Muscle layer of duodenum (tissue), 2 donors: ENCODE results near the gene MTFP1.
A peak's percentile ranks its signal among the peaks of the same experiment; 100 is the strongest.

Experiments
- H3K27ac ChIP-seq: one replicate; pipeline ENCODE4 v1.7.0; 2013; ENCODE audit warnings: mild to moderate bottlenecking, low read length
- H3K27me3 ChIP-seq: one replicate; pipeline ENCODE4 v1.7.0; 2013; ENCODE audit warnings: low read depth, mild to moderate bottlenecking, control low read depth, low read length
- H3K36me3 ChIP-seq, 2 donors: one replicate each; pipeline ENCODE4 v1.7.0; 2013; ENCODE audit warnings: low read length in 2 of 2, control low read depth in 1 of 2, mild to moderate bottlenecking in 1 of 2; ENCODE audit not compliant: insufficient read depth in 2 of 2, control insufficient read depth in 1 of 2
- H3K4me1 ChIP-seq, 2 donors: one replicate each; pipeline ENCODE4 v1.7.0; 2013; ENCODE audit warnings: low read length in 2 of 2, mild to moderate bottlenecking in 2 of 2, control low read depth in 1 of 2, moderate library complexity in 1 of 2; ENCODE audit not compliant: insufficient read depth in 2 of 2, control insufficient read depth in 1 of 2
- H3K4me3 ChIP-seq, 2 donors: one replicate each; pipeline ENCODE4 v1.7.0; 2013; ENCODE audit warnings: low read length in 2 of 2, low read depth in 1 of 2, mild to moderate bottlenecking in 1 of 2
- H3K9me3 ChIP-seq, 2 donors: one replicate each; pipeline ENCODE4 v1.7.0; 2013; ENCODE audit warnings: low read length in 2 of 2, control low read depth in 1 of 2, mild to moderate bottlenecking in 1 of 2; ENCODE audit not compliant: control insufficient read depth in 1 of 2
- donor health status: healthy.

MTFP1 gene

GRCh38 chr22:30421695-30422480 lies 3.7 kb upstream of the MTFP1 start:
- Histone ChIP-seq H3K36me3 (peaks cover 21 to 41% of the 10 kb centered on the region in 2 donors), H3K27me3 (no peaks in the 10 kb centered on the region), H3K27ac (peak overlapping the region; percentile 89), H3K4me1 (peaks cover 22 to 40% of the 10 kb centered on the region in 2 donors), H3K9me3 (no peaks in the 10 kb centered on the region), H3K4me3 (peak overlapping the region in 1 of 2 donors; percentile 77)

GRCh38 chr22:30422481-30423300 lies 2.9 kb upstream of the MTFP1 start:
- H3K4me1 ChIP-seq = peaks cover 22 to 40% of the 10 kb centered on the region in 2 donors
- peaks cover 12 to 33% of the 10 kb centered on the region in 2 donors for H3K36me3 ChIP-seq

GRCh38 chr22:30423301-30423958 lies 2.1 kb upstream of the MTFP1 start:
- Histone ChIP-seq H3K4me3 (peak overlapping the region; percentile 77 to 78), H3K27me3 (no peaks in the 10 kb centered on the region), H3K36me3 (peaks cover 6 to 27% of the 10 kb centered on the region in 2 donors), H3K27ac (peak overlapping the region; percentile 89), H3K9me3 (no peaks in the 10 kb centered on the region), H3K4me1 (peaks cover 22 to 40% of the 10 kb centered on the region in 2 donors)

More at GRCh38 chr22:30422481-30423300, 2.9 kb upstream of the MTFP1 start:
- Histone ChIP-seq H3K4me3 (peak overlapping the region; percentile 77 to 78), H3K9me3 (no peaks in the 10 kb centered on the region), H3K27me3 (no peaks in the 10 kb centered on the region), H3K27ac (peak overlapping the region; percentile 89)

GRCh38 chr22:30423959-30424533 lies 1.5 kb upstream of the MTFP1 start:
- no peaks in the 10 kb centered on the region for H3K27me3 ChIP-seq
- peaks cover 22 to 40% of the 10 kb centered on the region in 2 donors for H3K4me1 ChIP-seq
- H3K27ac ChIP-seq = peak overlapping the region; percentile 89

GRCh38 chr22:30424534-30425326 lies 838 bp upstream of the MTFP1 start:
- H3K9me3 ChIP-seq = no peaks in the 10 kb centered on the region
- H3K36me3 ChIP-seq = peaks cover 0 to 17% of the 10 kb centered on the region in 2 donors
- peaks cover 22 to 40% of the 10 kb centered on the region in 2 donors for H3K4me1 ChIP-seq
- no peaks in the 10 kb centered on the region for H3K27me3 ChIP-seq
- peak overlapping the region; percentile 89 for H3K27ac ChIP-seq
- H3K4me3 ChIP-seq = peak overlapping the region; percentile 77 to 78

More at GRCh38 chr22:30423959-30424533, 1.5 kb upstream of the MTFP1 start:
- Histone ChIP-seq H3K9me3 (no peaks in the 10 kb centered on the region), H3K4me3 (peak overlapping the region; percentile 77 to 78), H3K36me3 (peaks cover 0 to 20% of the 10 kb centered on the region in 2 donors)

- peak overlapping the region; percentile 62 to 78 for H3K4me3 ChIP-seq
- no peaks in the 10 kb centered on the region for H3K9me3 ChIP-seq
- H3K36me3 ChIP-seq = peaks cover 0 to 14% of the 10 kb centered on the region in 2 donors
- peak overlapping the region; percentile 63 for H3K27ac ChIP-seq
- peaks cover 22 to 38% of the 10 kb centered on the region in 2 donors for H3K4me1 ChIP-seq
- no peaks in the 10 kb centered on the region for H3K27me3 ChIP-seq
These were observed 297 bp upstream of the MTFP1 start for GRCh38 chr22:30425327-30425615.

GRCh38 chr22:30426388-30427353 lies 1.1 kb downstream of the MTFP1 start:
- Histone ChIP-seq H3K27ac (peak overlapping the region; percentile 63), H3K27me3 (no peaks in the 10 kb centered on the region), H3K9me3 (no peaks in the 10 kb centered on the region), H3K36me3 (peaks cover 0 to 4% of the 10 kb centered on the region in 2 donors), H3K4me3 (peak overlapping the region; percentile 62 to 71), H3K4me1 (peaks cover 22 to 25% of the 10 kb centered on the region in 2 donors)

- Histone ChIP-seq H3K4me3 (no peak overlapping the region), H3K4me1 (peaks cover 14% of the 10 kb centered on the region in 2 donors), H3K36me3 (peaks cover 0 to 4% of the 10 kb centered on the region in 2 donors), H3K27ac (no peak overlapping the region), H3K9me3 (no peaks in the 10 kb centered on the region), H3K27me3 (no peaks in the 10 kb centered on the region)
These were observed 2.3 kb downstream of the MTFP1 start for GRCh38 chr22:30427871-30428270.

GRCh38 chr22:30429887-30430286 lies 4.3 kb downstream of the MTFP1 start:
- no peaks in the 10 kb centered on the region for H3K27me3 ChIP-seq
- no peak overlapping the region for H3K4me3 ChIP-seq
- no peaks in the 10 kb centered on the region for H3K9me3 ChIP-seq
- no peaks in the 10 kb centered on the region for H3K36me3 ChIP-seq
- H3K4me1 ChIP-seq = peaks cover 6 to 7% of the 10 kb centered on the region in 2 donors
- H3K27ac ChIP-seq = no peak overlapping the region
